ENCODE data around the gene CDNF.

CDNF gene

GRCh38 chr10:14784459-14785055, 53.3 kb downstream of the CDNF start:
- DNase-seq = no peak

- DNase-seq = no peak
Measured at GRCh38 chr10:14782691-14783363, 55.0 kb downstream of the CDNF start.

- no peak for DNase-seq
Measured at GRCh38 chr10:14781763-14782162, 56.1 kb downstream of the CDNF start.

- no peak for DNase-seq
Measured at GRCh38 chr10:14779001-14779651, 58.7 kb downstream of the CDNF start.

GRCh38 chr10:14776546-14776945, 61.3 kb downstream of the CDNF start:
- DNase-seq = no peak

GRCh38 chr10:14775656-14776055, 62.2 kb downstream of the CDNF start:
- no peak for DNase-seq

- no peak for DNase-seq
Measured at GRCh38 chr10:14774797-14775196, 63.0 kb downstream of the CDNF start, which contains the start of gene FAM107B. Gene FAM107B (minus strand): TSS chr10:14774897. CDS start chr10:14774663, 234 bp downstream.

- no peak for DNase-seq
Measured at GRCh38 chr10:14774214-14774580, 63.6 kb downstream of the CDNF start.

- DNase-seq = no peak
Measured at GRCh38 chr10:14773551-14774213, 64.2 kb downstream of the CDNF start.

- DNase-seq = no peak
Measured at GRCh38 chr10:14772399-14772798, 65.4 kb downstream of the CDNF start.

- DNase-seq = no peak
Measured at GRCh38 chr10:14770927-14771326, 66.9 kb downstream of the CDNF start.
